Caki2 (cell line): ENCODE results near the gene SETD2. TPM values are rescaled to one million over a fixed set of nuclear protein-coding genes. Genes with fewer than 3 reads are reported as not detected.

Experiments
- total RNA-seq: library from RNA; depleted of rRNA; stranded (reverse); fragments of >200 nt; shearing (Covaris generic); gene quantifications from 2 replicates; pipeline ENCODE4 v1.2.3, GENCODE V29; 2014; ENCODE audit warnings: low replicate concordance; rRNA removed

Gene SETD2
- total RNA-seq, 1 experiment from 2014 or later, result 15.7 TPM

Other genes with a start within 250 kb of the SETD2 start
- gene CCDC12, start 187.4 kb downstream of the SETD2 start, total RNA-seq, result 28.0 and 36.0 TPM in 2 replicates
- 6.9 and 9.6 TPM in 2 replicates for gene NBEAL2, start 184.4 kb downstream of the SETD2 start, total RNA-seq
- 3.0 and 7.1 TPM in 2 replicates for gene KIF9, start 118.7 kb upstream of the SETD2 start, total RNA-seq
- gene KLHL18, start 118.8 kb upstream of the SETD2 start, total RNA-seq, result 22.9 and 26.5 TPM in 2 replicates
- gene PTPN23, start 216.9 kb upstream of the SETD2 start, total RNA-seq, result 4.0 and 14.1 TPM in 2 replicates